ENCODE data around the gene TMEFF2. TPM values are rescaled to one million over a fixed set of nuclear protein-coding genes. Genes with fewer than 3 reads are reported as not detected.

TMEFF2 gene
- total and polyA plus RNA-seq, 12 donors, result 0.16 to 2.7 (median 0.58) TPM; not detected in 2

DNA sequence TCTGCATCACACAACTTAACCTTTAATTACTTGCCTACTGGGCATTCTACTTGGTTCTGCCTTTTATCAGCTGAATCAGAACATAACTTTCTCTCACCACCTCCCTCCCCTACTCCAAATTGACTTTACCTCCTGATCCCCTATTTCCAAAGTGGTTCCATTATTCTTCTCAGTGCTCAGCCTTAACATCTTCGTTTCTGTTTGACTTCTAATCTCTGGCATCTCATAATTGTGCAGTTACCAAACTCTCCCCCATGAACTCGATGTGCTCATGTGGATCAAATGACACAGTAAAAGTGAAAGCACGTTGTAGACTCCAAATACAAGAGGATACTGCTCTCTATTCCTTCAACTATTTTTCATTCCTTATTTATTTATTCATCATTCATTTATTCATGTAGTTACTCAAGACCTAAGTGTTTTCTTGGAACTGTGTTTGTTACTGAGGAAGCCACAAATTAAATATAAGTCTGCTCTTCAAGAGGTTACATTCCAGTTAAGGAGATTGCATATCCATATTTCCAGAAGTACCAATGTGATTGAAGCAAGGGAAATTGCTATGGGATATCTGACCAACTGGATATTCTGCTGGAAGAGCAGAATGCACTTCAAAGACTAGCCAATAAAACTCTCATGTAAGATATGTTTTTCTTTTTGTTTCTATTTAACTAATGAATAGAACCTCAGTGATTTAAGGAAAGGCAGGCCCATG, 158.8 kb downstream of the TMEFF2 start:
- Histone ChIP-seq H3K36me3 (replicated peaks in 1 of 2) (no peaks in the 10 kb centered on the region), H3K9me3 (replicated peaks in 1 of 3) (no peaks in the 10 kb centered on the region), H3K4me1 (replicated peaks in 1 of 2) (no peaks in the 10 kb centered on the region), H3K27ac (no peak overlapping the region), H3K4me3 (no peak overlapping the region), H3K27me3 (no peaks in the 10 kb centered on the region)
- TF ChIP-seq, protein P1, sequence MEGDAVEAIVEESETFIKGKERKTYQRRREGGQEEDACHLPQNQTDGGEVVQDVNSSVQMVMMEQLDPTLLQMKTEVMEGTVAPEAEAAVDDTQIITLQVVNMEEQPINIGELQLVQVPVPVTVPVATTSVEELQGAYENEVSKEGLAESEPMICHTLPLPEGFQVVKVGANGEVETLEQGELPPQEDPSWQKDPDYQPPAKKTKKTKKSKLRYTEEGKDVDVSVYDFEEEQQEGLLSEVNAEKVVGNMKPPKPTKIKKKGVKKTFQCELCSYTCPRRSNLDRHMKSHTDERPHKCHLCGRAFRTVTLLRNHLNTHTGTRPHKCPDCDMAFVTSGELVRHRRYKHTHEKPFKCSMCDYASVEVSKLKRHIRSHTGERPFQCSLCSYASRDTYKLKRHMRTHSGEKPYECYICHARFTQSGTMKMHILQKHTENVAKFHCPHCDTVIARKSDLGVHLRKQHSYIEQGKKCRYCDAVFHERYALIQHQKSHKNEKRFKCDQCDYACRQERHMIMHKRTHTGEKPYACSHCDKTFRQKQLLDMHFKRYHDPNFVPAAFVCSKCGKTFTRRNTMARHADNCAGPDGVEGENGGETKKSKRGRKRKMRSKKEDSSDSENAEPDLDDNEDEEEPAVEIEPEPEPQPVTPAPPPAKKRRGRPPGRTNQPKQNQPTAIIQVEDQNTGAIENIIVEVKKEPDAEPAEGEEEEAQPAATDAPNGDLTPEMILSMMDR (IDR thresholded peaks at IDR 0.05), result no peak
- no peak for TF ChIP-seq POLR2A (IDR thresholded peaks at IDR 0.05)
- intact Hi-C loops (cut with DNase I), result no loop called here
- WGBS, 4 donors, result 52 to 59% (median 56%) methylated on average over 3 of the region's 3 CpGs
- no peak for DNase-seq

DNA sequence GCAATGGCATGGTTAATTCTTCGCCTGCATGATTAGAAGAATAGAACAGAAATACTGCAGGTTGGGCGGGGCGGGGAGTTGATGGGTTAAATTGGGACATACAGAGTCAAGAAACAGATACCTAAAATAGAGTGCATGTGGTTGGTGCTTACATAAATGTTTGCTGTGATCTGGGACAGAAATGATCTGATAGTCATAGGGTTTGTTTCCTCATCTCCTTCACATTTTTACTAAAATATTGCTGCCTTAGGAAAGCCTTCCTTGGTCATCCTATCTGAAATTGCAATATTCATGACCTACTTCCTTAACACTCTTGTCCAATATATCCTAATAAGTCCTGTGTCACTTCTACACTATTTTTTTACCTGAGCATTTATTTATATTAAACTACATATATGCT, 163.9 kb downstream of the TMEFF2 start:
- H3K4me1 ChIP-seq (replicated peaks in 1 of 2), result no peaks in the 10 kb centered on the region
- no peaks in the 10 kb centered on the region for H3K9me3 ChIP-seq (replicated peaks in 1 of 3)
- no peak for TF ChIP-seq POLR2A (IDR thresholded peaks at IDR 0.05)
- TF ChIP-seq, protein P1 (IDR thresholded peaks at IDR 0.05), result no peak
- no peak for DNase-seq
- H3K4me3 ChIP-seq, result no peak overlapping the region
- H3K27me3 ChIP-seq, result no peaks in the 10 kb centered on the region
- 87 to 96% (median 92%) methylated on average over 3 of the region's 3 CpGs for WGBS, 4 donors
- no peak overlapping the region for H3K27ac ChIP-seq
- intact Hi-C loops (cut with DNase I), result no loop called here
- H3K36me3 ChIP-seq (replicated peaks in 1 of 2), result no peaks in the 10 kb centered on the region

DNA sequence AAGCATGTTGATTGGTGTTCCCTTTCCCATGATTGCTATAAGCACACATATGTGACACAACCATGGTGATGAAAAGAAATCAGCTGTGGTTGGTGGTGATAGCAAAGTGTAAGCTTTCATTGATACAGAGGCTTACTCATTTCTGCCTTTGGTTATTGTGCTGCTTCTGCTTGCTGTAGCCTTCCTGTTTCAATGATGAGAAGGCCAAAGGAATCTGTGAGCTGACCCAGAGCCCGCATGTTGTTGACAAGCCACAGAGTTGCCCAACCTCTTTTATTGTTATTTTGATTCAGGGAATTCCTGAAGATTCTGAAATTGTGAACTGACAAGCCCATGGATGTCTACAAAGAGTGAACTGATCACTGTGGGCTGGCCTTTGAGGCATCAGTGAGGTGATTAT, 164.4 kb downstream of the TMEFF2 start:
- no peak for TF ChIP-seq POLR2A (IDR thresholded peaks at IDR 0.05)
- TF ChIP-seq, protein P1 (IDR thresholded peaks at IDR 0.05), result no peak
- WGBS, 4 donors, result 71 to 93% (median 86%) methylated on average over 1 of the region's 1 CpG
- Histone ChIP-seq H3K4me3 (no peak overlapping the region), H3K9me3 (replicated peaks in 1 of 3) (no peaks in the 10 kb centered on the region), H3K27me3 (no peaks in the 10 kb centered on the region), H3K36me3 (replicated peaks in 1 of 2) (no peaks in the 10 kb centered on the region), H3K27ac (no peak overlapping the region), H3K4me1 (replicated peaks in 1 of 2) (no peaks in the 10 kb centered on the region)
- no peak for DNase-seq
- intact Hi-C loops (cut with DNase I), result no loop called here

DNA sequence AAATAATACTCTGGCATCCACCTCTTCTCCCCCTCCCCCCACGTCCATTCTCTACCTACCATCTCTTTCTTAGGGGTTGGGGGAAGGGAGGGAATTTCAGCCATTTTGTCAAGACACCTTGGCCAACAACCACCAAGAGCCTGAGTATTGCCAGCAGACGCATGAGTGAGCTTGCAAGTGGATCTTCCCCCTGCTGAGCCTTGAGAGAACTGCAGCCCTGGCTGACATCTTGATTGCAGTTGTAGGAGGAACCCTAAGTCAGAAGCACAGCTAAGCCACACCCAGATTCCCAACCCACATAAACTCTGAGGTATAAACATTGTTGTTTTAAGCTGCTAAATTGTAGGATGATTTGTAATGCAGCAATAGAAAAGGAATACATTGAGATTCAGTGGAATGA, 165.6 kb downstream of the TMEFF2 start:
- intact Hi-C loops (cut with DNase I), result no loop called here
- TF ChIP-seq, protein P1 (IDR thresholded peaks at IDR 0.05), result no peak
- TF ChIP-seq POLR2A (IDR thresholded peaks at IDR 0.05), result no peak
- 68 to 89% (median 77%) methylated on average over 1 to 2 of the region's 2 CpGs for WGBS, 4 donors

More for the DNA sequence above, 165.6 kb downstream of the TMEFF2 start:
- no peak for DNase-seq
- Histone ChIP-seq H3K9me3 (replicated peaks in 1 of 3) (no peaks in the 10 kb centered on the region), H3K4me3 (no peak overlapping the region), H3K27ac (no peak overlapping the region), H3K27me3 (no peaks in the 10 kb centered on the region), H3K36me3 (replicated peaks in 1 of 2) (no peaks in the 10 kb centered on the region), H3K4me1 (replicated peaks in 1 of 2) (no peaks in the 10 kb centered on the region)
